ENCODE data around the gene PPP1R18.

Gene PPP1R18

GRCh38 chr6:30686009-30686907, at the start of gene PPP1R18:
Gene PPP1R18, minus strand, starts transcription at chr6:30686645. Its CDS starts 627 bp downstream, at chr6:30686018.
- TF ChIP-seq CTCF (IDR thresholded peaks at IDR 0.05; ENCODE audit: extremely low read depth, insufficient read depth, missing control alignments): no peak
- in situ Hi-C loops (cut with MboI; ENCODE audit: low pct_unique_long_range_greater_than_20kb, low sequenced_read_pairs, unreplicated experiment): no loop called here
- DNase-seq (ENCODE audit: low spot score): peak; percentile 75

GRCh38 chr6:30735668-30736314, 49.3 kb upstream of the PPP1R18 start:
- no peak for TF ChIP-seq CTCF (IDR thresholded peaks at IDR 0.05; ENCODE audit: extremely low read depth, insufficient read depth, missing control alignments)
- in situ Hi-C loops (cut with MboI; ENCODE audit: low pct_unique_long_range_greater_than_20kb, low sequenced_read_pairs, unreplicated experiment): loop anchor here (10.0 kb wide), 1 partner anchor 251 kb away; the partner anchor contains the start of gene HLA-E
- DNase-seq (ENCODE audit: low spot score): peak; percentile 48

- no peak for DNase-seq (ENCODE audit: low spot score)
Observed at GRCh38 chr6:30732237-30732943, 45.9 kb upstream of the PPP1R18 start.

GRCh38 chr6:30730601-30731435, 44.4 kb upstream of the PPP1R18 start:
- peak; percentile 76 for DNase-seq (ENCODE audit: low spot score)
- in situ Hi-C loops (cut with MboI; ENCODE audit: low pct_unique_long_range_greater_than_20kb, low sequenced_read_pairs, unreplicated experiment): loop anchor here (10.0 kb wide), 1 partner anchor 246 kb away; the partner anchor contains the start of gene HLA-E
- TF ChIP-seq CTCF (IDR thresholded peaks at IDR 0.05; ENCODE audit: extremely low read depth, insufficient read depth, missing control alignments): peak; percentile 93

More at GRCh38 chr6:30732237-30732943, 45.9 kb upstream of the PPP1R18 start:
- in situ Hi-C loops (cut with MboI; ENCODE audit: low pct_unique_long_range_greater_than_20kb, low sequenced_read_pairs, unreplicated experiment): loop anchor here (10.0 kb wide), 1 partner anchor 248 kb away; the partner anchor contains the start of gene HLA-E
- no peak for TF ChIP-seq CTCF (IDR thresholded peaks at IDR 0.05; ENCODE audit: extremely low read depth, insufficient read depth, missing control alignments)

- no peak for DNase-seq (ENCODE audit: low spot score)
- in situ Hi-C loops (cut with MboI; ENCODE audit: low pct_unique_long_range_greater_than_20kb, low sequenced_read_pairs, unreplicated experiment): loop anchor here (5.0 kb wide), 1 partner anchor 46 kb away; no protein-coding TSS in a partner anchor
- TF ChIP-seq CTCF (IDR thresholded peaks at IDR 0.05; ENCODE audit: extremely low read depth, insufficient read depth, missing control alignments): no peak
Observed at GRCh38 chr6:30727920-30728553, 41.6 kb upstream of the PPP1R18 start.
